HepG2 (cell line): ENCODE data around the gene HTRA2. TPM values are rescaled to one million over a fixed set of nuclear protein-coding genes. Genes with fewer than 3 reads are reported as not detected.

ENCODE experiments used
- ARID3A ChIP-seq: IDR thresholded peaks from 2 replicates; pipeline ENCODE4 v1.6.1; 2012; ENCODE audit warnings: low read depth, low read length, improper control_type of control experiment
- ARNT2 ChIP-seq: sonication (generic); formaldehyde crosslinking; IDR thresholded peaks from 2 replicates; pipeline ENCODE4 v1.8.0; 2022; ENCODE audit warnings: mild to moderate bottlenecking, low read depth, missing genetic modification reagents, moderate library complexity
- CBFB ChIP-seq: sonication (generic); formaldehyde crosslinking; IDR thresholded peaks from 2 replicates; pipeline ENCODE4 v1.4.0; 2020; ENCODE audit warnings: missing genetic modification reagents
- DR1 ChIP-seq: sonication (generic); formaldehyde crosslinking; IDR thresholded peaks from 2 replicates; pipeline ENCODE4 v1.8.0; 2021; ENCODE audit warnings: mild to moderate bottlenecking, missing genetic modification reagents, inconsistent platforms
- FOXA1 ChIP-seq, 2 experiments: fragments of 450-650 bp in 1 of 2; sonication (generic) in 1 of 2; formaldehyde crosslinking in 1 of 2; IDR thresholded peaks; 2 replicates each; pipeline versions ENCODE4 v1.4.0 to v1.6.1; 2016 to 2020; ENCODE audit warnings: missing genetic modification reagents in 1 of 2
- HIVEP1 ChIP-seq: sonication (generic); formaldehyde crosslinking; IDR thresholded peaks from 2 replicates; pipeline ENCODE4 v1.4.0; 2020; ENCODE audit warnings: mild to moderate bottlenecking, missing genetic modification reagents
- IRF1 ChIP-seq: sonication (generic); formaldehyde crosslinking; IDR thresholded peaks from 2 replicates; pipeline ENCODE4 v1.4.0; 2020; ENCODE audit warnings: low read depth, mild to moderate bottlenecking, missing genetic modification reagents
- ISL2 ChIP-seq: sonication (generic); formaldehyde crosslinking; IDR thresholded peaks from 2 replicates; pipeline ENCODE4 v1.5.0; 2020; ENCODE audit warnings: missing genetic modification reagents
- KLF13 ChIP-seq: sonication (generic); formaldehyde crosslinking; IDR thresholded peaks from 2 replicates; pipeline ENCODE4 v1.4.0; 2020; ENCODE audit warnings: mild to moderate bottlenecking, missing genetic modification reagents
- KLF15 ChIP-seq: sonication (generic); formaldehyde crosslinking; IDR thresholded peaks from 2 replicates; pipeline ENCODE4 v1.8.1; 2023; ENCODE audit warnings: borderline replicate concordance, mild to moderate bottlenecking, inconsistent platforms, missing genetic modification reagents, mixed read lengths
- MNT ChIP-seq: fragments of 450-650 bp; IDR thresholded peaks from 2 replicates; pipeline ENCODE4 v1.6.1; 2016
- MTA1 ChIP-seq: sonication (generic); formaldehyde crosslinking; IDR thresholded peaks from 2 replicates; pipeline ENCODE4 v1.4.0; 2020; ENCODE audit warnings: missing genetic modification reagents, mild to moderate bottlenecking, borderline replicate concordance
- MYC ChIP-seq: sonication (generic); formaldehyde crosslinking; IDR thresholded peaks from 2 replicates; pipeline ENCODE4 v1.9.0; 2021; ENCODE audit warnings: missing genetic modification reagents, borderline replicate concordance
- NFE2L1 ChIP-seq: sonication (generic); formaldehyde crosslinking; IDR thresholded peaks from 2 replicates; pipeline ENCODE4 v1.4.0; 2020; ENCODE audit warnings: missing genetic modification reagents, mild to moderate bottlenecking, borderline replicate concordance
- NKX3-1 ChIP-seq: sonication (generic); formaldehyde crosslinking; IDR thresholded peaks from 2 replicates; pipeline ENCODE4 v1.5.0; 2020; ENCODE audit warnings: missing genetic modification reagents
- SNAPC5 ChIP-seq: sonication (generic); formaldehyde crosslinking; IDR thresholded peaks from 2 replicates; pipeline ENCODE4 v1.8.1; 2023; ENCODE audit warnings: mild to moderate bottlenecking, missing genetic modification reagents, borderline replicate concordance
- SRSF4 ChIP-seq: fragments of 200-400 bp; formaldehyde crosslinking; IDR thresholded peaks from one replicate; pipeline ENCODE4 v1.6.1; 2018; ENCODE audit warnings: mild to moderate bottlenecking, low read depth, low read length, moderate library complexity; ENCODE audit not compliant: poor library complexity, severe bottlenecking
- TEAD2 ChIP-seq: sonication (generic); formaldehyde crosslinking; IDR thresholded peaks from 2 replicates; pipeline ENCODE4 v1.9.0; 2021; ENCODE audit warnings: missing genetic modification reagents
- ZBTB1 ChIP-seq: sonication (generic); formaldehyde crosslinking; IDR thresholded peaks from 2 replicates; pipeline ENCODE4 v1.4.0; 2020; ENCODE audit warnings: missing genetic modification reagents, borderline replicate concordance
- ZFP36L2 ChIP-seq: sonication (generic); formaldehyde crosslinking; IDR thresholded peaks from 2 replicates; pipeline ENCODE4 v1.4.0; 2020; ENCODE audit warnings: missing genetic modification reagents
- ZNF17 ChIP-seq: sonication (generic); formaldehyde crosslinking; IDR thresholded peaks from 2 replicates; pipeline ENCODE4 v1.5.0; 2020; ENCODE audit warnings: mild to moderate bottlenecking, missing genetic modification reagents
- ZNF20 ChIP-seq: sonication (generic); formaldehyde crosslinking; IDR thresholded peaks from 2 replicates; pipeline ENCODE4 v1.4.0; 2020; ENCODE audit warnings: mild to moderate bottlenecking, moderate library complexity, missing genetic modification reagents
- ZNF484 ChIP-seq: sonication (generic); formaldehyde crosslinking; IDR thresholded peaks from 2 replicates; pipeline ENCODE4 v1.5.1; 2020; ENCODE audit warnings: mild to moderate bottlenecking, low read depth, missing genetic modification reagents, borderline replicate concordance
- ZNF570 ChIP-seq: sonication (generic); formaldehyde crosslinking; IDR thresholded peaks from 2 replicates; pipeline ENCODE4 v1.4.0; 2020; ENCODE audit warnings: mild to moderate bottlenecking, missing genetic modification reagents, borderline replicate concordance
- ZNF580 ChIP-seq: IDR thresholded peaks from 2 replicates; pipeline ENCODE4 v1.6.1; 2016; ENCODE audit warnings: low read depth, borderline replicate concordance
- ZNF75D ChIP-seq: sonication (generic); formaldehyde crosslinking; IDR thresholded peaks from 2 replicates; pipeline ENCODE4 v1.8.1; 2023; ENCODE audit warnings: missing genetic modification reagents, mild to moderate bottlenecking, borderline replicate concordance
- ZNF777 ChIP-seq: sonication (generic); formaldehyde crosslinking; IDR thresholded peaks from 2 replicates; pipeline ENCODE4 v1.4.0; 2020; ENCODE audit warnings: missing genetic modification reagents
- polyA plus RNA-seq, 8 experiments: library from polyadenylated mRNA; depleted of rRNA in 3 of 8; stranded (reverse) in 7 of 8; unstranded in 1 of 8; fragments of >200 nt; fragmentation: Illumina TruSeq in 4 of 8; extraction: Trizol in 4 of 8; gene quantifications; 2 replicates each; pipeline versions ENCODE4 v1.2.1 to v1.2.3, GENCODE V29; 2011 to 2016; ENCODE audit warnings: low read depth in 4 of 8, missing spikeins in 1 of 8, mixed read lengths in 1 of 8; ENCODE audit not compliant: insufficient read depth in 1 of 8
- total RNA-seq, 5 experiments: library from RNA; depleted of rRNA; stranded (reverse); fragments of >200 nt; fragmentation: Illumina TruSeq; extraction: Trizol; gene quantifications; 2 replicates each; pipeline ENCODE4 v1.2.3, GENCODE V29; 2016; ENCODE audit warnings: low read depth in 1 of 5

HTRA2 gene
- total and polyA plus RNA-seq, 2 of the 13 experiments (the other 11 are each of a cell fraction or from before 2014, with no cell fraction given), result 47.7 to 50.3 TPM

- TF ChIP-seq MYC (peak; percentile 64; the same call in 1 of the 2 replicates), ARID3A (no peak; the same call in 1 of the 2 replicates), MTA1 (peak; percentile 56; the same call in 1 of the 2 replicates), ZNF580 (CRISPR knock-in tag) (peak; percentile 82; the same call in 1 of the 2 replicates), ZNF17 (CRISPR knock-in tag) (no peak), IRF1 (CRISPR knock-in tag) (no peak), NFE2L1 (CRISPR knock-in tag) (no peak), FOXA1 (IDR thresholded peaks at IDR 0.05) (no peak), FOXA1 (CRISPR knock-in tag; IDR thresholded peaks at IDR 0.05) (peak; percentile 30; the same call in 1 of the 2 replicates), SRSF4 (no peak), HIVEP1 (CRISPR knock-in tag) (no peak), TEAD2 (CRISPR knock-in tag) (no peak), ZNF570 (CRISPR knock-in tag) (0 out of 2 replicates have a peak, but pooled peaks have one; percentile 35), CBFB (CRISPR knock-in tag) (no peak), SNAPC5 (CRISPR knock-in tag) (no peak), NKX3-1 (CRISPR knock-in tag) (no peak), ZNF484 (CRISPR knock-in tag) (no peak), ISL2 (CRISPR knock-in tag) (peak; percentile 55; the same call in 1 of the 2 replicates), ZNF777 (CRISPR knock-in tag) (no peak; the same call in 1 of the 2 replicates), ZNF75D (CRISPR knock-in tag) (no peak), ZFP36L2 (no peak), KLF13 (CRISPR knock-in tag) (no peak), KLF15 (CRISPR knock-in tag) (peak; percentile 10; the same call in 1 of the 2 replicates), ZBTB1 (no peak; the same call in 1 of the 2 replicates), DR1 (CRISPR knock-in tag) (no peak; the same call in 1 of the 2 replicates), MNT (no peak), ZNF20 (CRISPR knock-in tag) (no peak), ARNT2 (CRISPR knock-in tag) (no peak)
Observed at GRCh38 chr2:74502147-74502719, 27.5 kb upstream of the HTRA2 start (continued).
